ENCODE results near the gene NEUROD4. TPM values are rescaled to one million over a fixed set of nuclear protein-coding genes. Genes with fewer than 3 reads are reported as not detected.

The NEUROD4 gene
- polyA plus RNA-seq, 1 of the 3 experiments (the other 2 are of a cell fraction) = not detected

- H4K20me1 ChIP-seq (ENCODE audit: insufficient read depth) = no peaks in the 10 kb centered on the region
- no peaks in the 10 kb centered on the region for H3K9me2 ChIP-seq
- H2AFZ ChIP-seq (ENCODE audit: low read depth) = no peak overlapping the region
- CTCF ChIA-PET = interaction anchor here (0.6 to 1.0 kb wide), 2 partner anchors 24 to 40 kb away, joined by 3 read pairs; no protein-coding TSS in a partner anchor
- DNase-seq = no peak
- H3K9me3 ChIP-seq = no peaks in the 10 kb centered on the region
- no peaks in the 10 kb centered on the region for H3F3A ChIP-seq (replicated peaks; ENCODE audit: insufficient read depth)
- no peak overlapping the region for H3K4me2 ChIP-seq
- H3K27ac ChIP-seq (ENCODE audit: low read depth in 2 of 2, low read length in 1 of 2) = no peak overlapping the region
- POLR2A ChIA-PET = no interaction called here
- H3K4me3 ChIP-seq (ENCODE audit: low read depth in 2 of 2, low read length in 1 of 2) = no peak overlapping the region
- H3K79me2 ChIP-seq (ENCODE audit: insufficient read depth) = no peaks in the 10 kb centered on the region
- TF ChIP-seq TAF1 (IDR thresholded peaks at IDR 0.05; ENCODE audit: borderline replicate concordance, low read depth, low read length) = no peak
- TF ChIP-seq EZH2phosphoT487 (IDR thresholded peaks at IDR 0.05; ENCODE audit: borderline replicate concordance, low read depth) = no peak
- H3K9ac ChIP-seq = no peak overlapping the region
- 62% methylated on average over 3 of the region's 3 CpGs for WGBS (ENCODE audit: low lambda C conversion rate)
- H3K4me1 ChIP-seq (ENCODE audit: control insufficient read depth in 1 of 2, insufficient read depth in 2 of 2, low read depth in 1 of 2, low read length in 1 of 2) = no peaks in the 10 kb centered on the region
- no peaks in the 10 kb centered on the region for H3K36me3 ChIP-seq (replicated peaks in 1 of 2; ENCODE audit: control insufficient read depth in 1 of 2, insufficient read depth in 2 of 2, low read length in 1 of 2)
- H3K27me3 ChIP-seq (ENCODE audit: insufficient read depth) = no peaks in the 10 kb centered on the region; the same call in 1 of the 2 replicates
These were observed 23.8 kb downstream of the NEUROD4 start for GRCh38 chr12:55043542-55043941.

DNA sequence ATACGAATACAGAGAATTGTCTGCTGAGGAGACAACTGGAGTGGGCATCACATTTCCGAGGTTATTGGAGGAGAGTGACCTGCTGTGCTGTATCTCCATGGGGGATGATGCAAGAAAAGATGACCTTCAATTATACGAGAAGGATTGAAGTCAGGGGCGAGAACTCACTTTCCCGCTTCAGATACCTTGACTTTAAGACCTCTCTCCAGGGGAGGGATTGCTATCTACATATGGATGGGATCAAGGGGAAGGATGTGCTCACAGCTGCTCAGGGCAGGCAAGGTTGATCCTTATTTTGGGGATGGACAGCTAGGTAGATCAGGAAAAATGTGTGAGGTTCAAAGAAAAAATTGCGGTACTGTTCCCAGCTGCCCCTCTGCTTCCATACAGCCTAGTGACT lies 24.4 kb downstream of the NEUROD4 start:
- no peaks in the 10 kb centered on the region for H3K9me3 ChIP-seq
- H3F3A ChIP-seq (replicated peaks; ENCODE audit: insufficient read depth) = no peaks in the 10 kb centered on the region
- H3K36me3 ChIP-seq (replicated peaks in 1 of 2; ENCODE audit: control insufficient read depth in 1 of 2, insufficient read depth in 2 of 2, low read length in 1 of 2) = no peaks in the 10 kb centered on the region
- no peaks in the 10 kb centered on the region for H4K20me1 ChIP-seq (ENCODE audit: insufficient read depth)
- no peaks in the 10 kb centered on the region for H3K79me2 ChIP-seq (ENCODE audit: insufficient read depth)
- no peak overlapping the region for H3K4me2 ChIP-seq
- no peak overlapping the region for H3K9ac ChIP-seq
- DNase-seq = no peak
- WGBS (ENCODE audit: low lambda C conversion rate) = 18% methylated on average over 6 of the region's 6 CpGs
- no peak for TF ChIP-seq EP300 (IDR thresholded peaks at IDR 0.05; ENCODE audit: borderline replicate concordance in 1 of 2, low read depth in 1 of 2, low read length in 1 of 2)
- TF ChIP-seq FOXM1 (IDR thresholded peaks at IDR 0.05; ENCODE audit: low read depth) = no peak
- no peak for TF ChIP-seq MEF2A (IDR thresholded peaks at IDR 0.05; ENCODE audit: borderline replicate concordance, low read depth)
- no peak for TF ChIP-seq SIN3A (IDR thresholded peaks at IDR 0.05; ENCODE audit: borderline replicate concordance, low read depth, low read length)
- TF ChIP-seq CTCF (IDR thresholded peaks at IDR 0.05) = no peak
- no peak for TF ChIP-seq NFIC (IDR thresholded peaks at IDR 0.05; ENCODE audit: borderline replicate concordance)
- TF ChIP-seq GABPA (IDR thresholded peaks at IDR 0.05; ENCODE audit: low read depth) = no peak
- TF ChIP-seq RCOR1 (IDR thresholded peaks at IDR 0.05; ENCODE audit: low read length) = no peak
- no peak for TF ChIP-seq USF2 (IDR thresholded peaks at IDR 0.05; ENCODE audit: borderline replicate concordance, low read depth, low read length)
- TF ChIP-seq FOSL2 (IDR thresholded peaks at IDR 0.05; ENCODE audit: borderline replicate concordance, low read depth) = no peak
- no peak for TF ChIP-seq CHD2 (IDR thresholded peaks at IDR 0.05; ENCODE audit: low read length, partially characterized antibody)
- no peak for TF ChIP-seq TEAD4 (IDR thresholded peaks at IDR 0.05; ENCODE audit: borderline replicate concordance, insufficient read depth)
- no peak for TF ChIP-seq TAF1 (IDR thresholded peaks at IDR 0.05; ENCODE audit: borderline replicate concordance, low read depth, low read length)
- TF ChIP-seq ELF1 (IDR thresholded peaks at IDR 0.05) = no peak
- TF ChIP-seq RXRA (IDR thresholded peaks at IDR 0.05; ENCODE audit: borderline replicate concordance, low read depth) = no peak
- H3K27me3 ChIP-seq (ENCODE audit: insufficient read depth) = no peaks in the 10 kb centered on the region; the same call in 1 of the 2 replicates
- no peak overlapping the region for H2AFZ ChIP-seq (ENCODE audit: low read depth)
- H3K4me1 ChIP-seq (ENCODE audit: control insufficient read depth in 1 of 2, insufficient read depth in 2 of 2, low read depth in 1 of 2, low read length in 1 of 2) = no peaks in the 10 kb centered on the region
- H3K9me2 ChIP-seq = no peaks in the 10 kb centered on the region
- no peak overlapping the region for H3K4me3 ChIP-seq (ENCODE audit: low read depth in 2 of 2, low read length in 1 of 2)
- POLR2A ChIA-PET = no interaction called here
- H3K27ac ChIP-seq (ENCODE audit: low read depth in 2 of 2, low read length in 1 of 2) = no peak overlapping the region
- CTCF ChIA-PET = interaction anchor here (1.0 kb wide), 1 partner anchor 23 kb away, joined by 3 read pairs; no protein-coding TSS in a partner anchor

All from SK-N-SH (cell line).